GM15510 (cell line): ENCODE data around the gene PRKCSH.

Experiments
- POLR2A ChIP-seq: IDR thresholded peaks from 3 replicates; pipeline ENCODE4 v1.6.1; 2011; ENCODE audit warnings: borderline replicate concordance; ENCODE audit not compliant: insufficient read length; ENCODE audit errors: extremely low read depth

The PRKCSH gene

DNA sequence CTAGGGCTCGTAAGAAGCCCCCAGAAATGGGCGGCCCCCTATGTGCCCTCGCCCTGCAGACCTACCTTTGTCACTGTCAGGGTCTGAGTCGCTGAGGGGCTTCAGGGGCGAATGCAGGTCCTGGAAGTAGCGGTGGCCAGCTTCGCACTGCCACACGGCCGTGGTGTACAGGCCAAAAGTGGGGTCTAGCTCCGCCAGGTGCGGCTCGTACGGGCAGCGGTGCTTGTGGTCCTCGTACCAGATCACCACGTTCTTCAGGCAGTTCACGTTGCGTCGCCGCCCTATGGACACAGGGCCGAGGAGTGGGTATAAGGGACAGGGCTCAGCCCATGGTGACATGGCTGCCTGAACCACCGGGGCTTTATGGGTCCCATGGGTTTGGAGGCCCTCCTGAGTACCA is 60.5 kb downstream of the PRKCSH start:
- TF ChIP-seq POLR2A, result no peak

DNA sequence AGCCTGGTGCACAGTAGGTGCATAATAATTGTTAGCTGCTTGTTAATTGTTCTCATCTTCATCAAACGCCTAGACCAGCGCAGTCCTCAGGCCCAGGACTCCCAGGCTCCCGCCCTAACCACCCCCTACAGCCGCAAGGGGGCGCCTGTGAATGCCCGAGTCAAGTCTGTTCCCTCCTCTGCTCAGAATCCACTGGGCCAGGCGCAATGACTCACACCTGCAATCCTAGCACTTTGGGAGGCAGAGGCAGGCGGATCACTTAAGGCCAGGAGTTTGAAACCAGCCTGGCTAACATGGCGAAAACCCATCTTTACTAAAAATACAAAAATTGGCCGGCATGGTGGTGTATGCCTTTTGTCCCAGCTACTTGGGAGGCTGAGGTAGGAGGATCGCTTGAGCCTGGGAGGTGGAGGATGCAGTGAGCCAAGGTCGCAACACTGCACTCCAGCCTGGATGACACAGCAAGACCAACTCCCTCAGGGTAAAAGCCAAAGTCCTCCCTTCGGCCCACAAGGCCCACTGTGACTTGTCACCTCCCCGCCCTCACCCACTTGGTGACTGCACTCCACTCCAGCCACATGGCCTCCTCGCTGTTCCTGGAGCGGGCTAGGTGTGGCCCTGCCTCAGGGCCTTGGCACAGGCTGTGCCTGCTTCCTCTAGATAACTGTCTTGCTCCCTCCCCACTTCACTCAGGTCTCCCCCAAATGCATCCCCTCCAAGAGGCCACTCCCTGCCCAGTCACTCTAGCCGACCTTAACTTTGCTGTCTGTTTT is 61.1 kb downstream of the PRKCSH start:
- TF ChIP-seq POLR2A, result no peak

DNA sequence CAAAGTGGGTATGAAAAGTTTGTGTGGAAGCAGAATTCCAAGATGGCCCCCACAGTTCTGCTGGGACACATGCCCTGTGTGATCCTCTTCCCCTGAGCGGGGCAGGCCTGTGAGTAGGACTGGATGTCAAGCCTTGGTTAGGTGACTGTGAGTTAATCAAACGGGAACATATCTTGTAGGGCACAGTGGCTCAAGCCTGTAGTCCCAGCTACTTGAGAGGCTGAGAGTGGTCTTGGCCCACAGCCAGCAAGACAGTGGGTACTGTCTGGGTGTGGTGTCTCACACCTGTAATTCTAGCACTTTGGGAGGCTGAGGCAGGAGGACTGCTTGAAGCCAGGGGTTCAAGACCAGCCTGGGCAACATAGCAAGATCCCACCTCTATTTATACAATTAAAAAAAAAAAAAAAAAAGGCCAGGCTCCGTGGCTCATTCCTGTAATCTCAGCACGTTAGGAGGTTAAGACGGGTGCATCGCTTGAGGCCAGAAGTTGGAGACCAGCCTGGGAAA is 63.8 kb downstream of the PRKCSH start:
- TF ChIP-seq POLR2A, result no peak

DNA sequence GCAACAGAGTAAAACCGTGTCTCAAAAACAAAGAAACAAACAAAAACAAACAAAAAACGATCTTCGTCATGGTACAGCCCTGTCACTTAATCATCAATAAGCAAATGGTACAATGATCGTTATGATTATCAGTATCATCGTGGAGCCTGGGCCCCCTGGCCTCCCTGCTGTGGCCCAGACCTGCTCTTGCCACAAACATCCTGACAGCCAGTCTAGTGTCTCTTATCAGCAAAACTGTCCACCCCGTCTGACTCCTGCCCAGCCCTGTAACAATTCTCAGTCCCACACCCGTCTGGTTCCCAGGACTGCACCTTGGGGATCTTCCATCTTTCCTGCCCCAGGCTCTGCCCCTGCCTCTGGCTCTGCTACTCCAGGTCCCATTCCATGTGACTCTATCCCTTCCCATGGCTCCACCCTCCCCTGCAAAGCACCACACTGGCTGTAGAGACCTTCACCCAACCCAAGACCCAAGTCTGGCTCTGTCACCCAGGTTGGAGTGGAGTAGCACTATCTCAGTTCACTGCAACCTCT is 64.5 kb downstream of the PRKCSH start:
- TF ChIP-seq POLR2A, result no peak
